Right ventricle myocardium inferior (tissue), 1 donor: ENCODE results near the gene GNPAT. TPM values are rescaled to one million over a fixed set of nuclear protein-coding genes. Genes with fewer than 3 reads are reported as not detected.

Experiments used
- ATAC-seq: fragments of 200-7000 bp; cut with Tn5 transposase; one replicate; pipeline ENCODE4 v1.9.1; 2020; ENCODE audit warnings: mild to moderate bottlenecking, moderate library complexity
- DNase-seq: peaks from one replicate; pipeline ENCODE4 v3.0.0; 2021; ENCODE audit errors: missing footprints
- intact Hi-C: fragments of 100-400 bp; cut with DNase I; formaldehyde crosslinking; loops from one replicate; pipeline ENCODE4 v1.11.0; 2022
- long read RNA-seq: library from polyadenylated mRNA; unstranded; transcript quantifications from one replicate; pipeline ENCODE4 v2.0.0, GENCODE V29; 2021
- total RNA-seq: library from RNA; stranded (reverse); fragmentation: NEBNext Ultra II Directional; extraction: Animal tissue kit (Norgen Biotek cat#: 25700); gene quantifications from one replicate; pipeline ENCODE4 v1.2.1, GENCODE V29; 2021
- donor health status: DM: no; HTN: yes; CAD: no; lungs with severe emphysema.

The GNPAT gene
- total RNA-seq = 59.1 TPM
- long read RNA-seq, transcript GNPAT-201 (16 exons, 2,643 nt) = major isoform, 121 of 138 reads
- long read RNA-seq, partial matches to known transcripts = 3 of 138 reads
- long read RNA-seq, other reads (novel, unspliced or antisense) = 14 of 138 reads

GRCh38 chr1:231240883-231241735, at the start of gene GNPAT:
Gene GNPAT (plus strand): TSS chr1:231241212. CDS start chr1:231241379, 167 bp downstream.
- intact Hi-C loops = loop anchor here (1.0 to 10.0 kb wide), 3 partner anchors 96 to 364 kb away; partner anchors contain the start of genes EGLN1 and EXOC8
- DNase-seq = peak; percentile 96
- ATAC-seq = peak; percentile 98

GRCh38 chr1:231192620-231193163, 48.3 kb upstream of the GNPAT start:
- DNase-seq (peak; percentile 75), ATAC-seq (peak; percentile 88)
- intact Hi-C loops = no loop called here

- no peak for ATAC-seq
- intact Hi-C loops = no loop called here
- DNase-seq = no peak
Observed at GRCh38 chr1:231193710-231194340, 47.2 kb upstream of the GNPAT start.

- DNase-seq (no peak), ATAC-seq (no peak)
- intact Hi-C loops = no loop called here
Observed at GRCh38 chr1:231194476-231194842, 46.6 kb upstream of the GNPAT start.

GRCh38 chr1:231194843-231195516, 46.0 kb upstream of the GNPAT start:
- DNase-seq (no peak), ATAC-seq (no peak)
- intact Hi-C loops = no loop called here

DNA sequence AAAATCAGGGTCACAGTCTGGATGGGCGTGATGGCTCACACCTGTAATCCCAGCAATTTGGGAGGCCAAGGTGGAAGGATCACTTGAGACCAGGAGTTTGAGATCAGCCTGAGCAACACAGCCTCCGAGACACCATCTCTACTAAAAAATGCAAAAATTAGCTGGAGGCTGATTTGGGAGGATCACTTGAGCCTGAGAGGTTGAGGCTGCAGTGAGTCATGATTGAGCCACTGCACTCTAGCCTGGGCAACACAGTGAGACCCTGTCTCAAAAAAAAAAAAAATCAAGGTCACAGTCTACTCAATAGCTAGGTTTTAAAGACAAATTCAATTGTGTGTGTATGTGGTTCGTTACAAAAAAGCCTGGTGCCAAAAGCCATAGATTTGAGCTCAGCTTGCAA, 44.7 kb upstream of the GNPAT start:
- DNase-seq (no peak), ATAC-seq (no peak)
- intact Hi-C loops = no loop called here

- DNase-seq (no peak), ATAC-seq (no peak)
- intact Hi-C loops = no loop called here
Observed at GRCh38 chr1:231196728-231197127, 44.3 kb upstream of the GNPAT start.

DNA sequence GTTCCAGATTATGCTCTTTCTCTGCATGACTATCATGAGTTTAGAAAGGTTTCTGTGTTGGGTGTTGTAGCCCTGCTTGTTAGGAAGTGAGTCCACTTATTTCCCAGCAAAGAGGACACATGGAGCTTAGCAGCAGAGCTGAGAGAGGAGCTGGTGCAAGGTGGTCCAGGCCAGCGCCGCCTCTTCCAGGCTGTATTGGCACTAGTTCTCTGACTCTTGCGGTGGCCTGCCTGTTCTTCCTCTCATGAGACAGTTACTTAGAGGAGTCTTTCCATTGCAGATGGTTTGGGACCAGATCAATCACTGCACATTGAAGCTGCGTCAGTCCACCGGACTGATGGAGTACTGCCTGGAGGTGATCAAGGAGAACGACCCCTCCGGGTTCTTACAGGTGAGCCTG, 41.1 kb upstream of the GNPAT start:
- ATAC-seq = no peak
- intact Hi-C loops = no loop called here

DNA sequence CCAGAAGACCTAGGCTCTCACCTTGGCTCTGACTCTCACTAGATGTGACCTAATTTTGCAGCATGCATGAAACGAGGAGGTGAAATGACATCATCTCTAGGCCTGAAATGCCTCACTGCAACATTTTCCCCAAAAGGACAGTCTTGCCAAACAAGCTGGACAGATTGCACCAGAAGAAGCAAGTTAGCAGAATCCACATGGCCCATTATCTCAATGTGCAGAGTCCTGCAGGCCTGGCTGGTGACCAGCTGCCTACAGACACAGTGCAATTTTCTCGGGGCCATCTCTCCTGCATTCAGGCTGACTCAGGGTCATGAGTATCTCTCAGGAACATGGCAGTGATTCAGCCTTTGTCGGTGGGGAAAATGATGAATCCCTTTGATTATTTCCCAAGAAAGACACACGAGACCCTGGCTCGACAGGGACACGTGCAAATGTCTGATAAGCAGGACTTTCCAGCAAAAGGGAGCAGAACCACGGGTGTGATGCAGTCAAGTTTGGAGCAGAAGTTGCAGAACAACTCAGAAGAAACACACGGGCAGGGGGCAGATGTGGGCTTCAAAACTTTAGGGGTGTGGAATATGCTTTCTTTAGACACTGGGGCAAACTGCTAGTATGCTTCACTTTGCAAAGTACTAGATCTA, 40.5 kb upstream of the GNPAT start:
- DNase-seq (no peak), ATAC-seq (no peak)
- intact Hi-C loops = no loop called here

More for the DNA sequence above, 41.1 kb upstream of the GNPAT start:
- no peak for DNase-seq

DNA sequence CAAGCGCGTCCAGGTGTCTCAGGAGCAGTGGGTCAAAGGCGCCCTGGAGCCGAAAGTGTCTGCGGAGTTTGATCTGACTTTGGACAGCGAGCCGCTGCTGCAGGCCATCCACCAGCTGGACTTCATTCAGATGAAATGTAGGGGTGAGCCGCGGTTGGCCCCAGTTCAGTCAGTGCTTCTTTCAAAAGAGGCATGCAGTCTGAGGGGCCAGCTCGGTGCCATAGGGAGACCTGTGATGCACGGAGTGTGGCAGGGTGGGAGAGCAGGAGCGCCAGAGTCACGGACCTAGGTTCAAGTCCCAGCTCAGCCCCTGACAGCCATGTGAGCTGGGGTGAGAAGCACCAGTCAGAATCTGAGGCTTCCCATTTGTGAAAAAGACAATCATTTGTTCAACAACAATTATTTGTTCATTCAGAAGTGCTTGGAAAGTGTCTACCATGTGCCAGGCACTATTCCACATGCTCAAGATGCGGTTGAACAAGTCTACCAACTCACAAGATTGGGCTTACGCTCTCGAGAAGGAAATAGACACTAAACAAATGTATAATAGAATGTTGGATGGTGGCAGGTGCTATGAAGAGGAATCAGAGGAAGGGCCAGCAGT, 39.5 kb upstream of the GNPAT start:
- DNase-seq = no peak
- intact Hi-C loops = no loop called here
- no peak for ATAC-seq

DNA sequence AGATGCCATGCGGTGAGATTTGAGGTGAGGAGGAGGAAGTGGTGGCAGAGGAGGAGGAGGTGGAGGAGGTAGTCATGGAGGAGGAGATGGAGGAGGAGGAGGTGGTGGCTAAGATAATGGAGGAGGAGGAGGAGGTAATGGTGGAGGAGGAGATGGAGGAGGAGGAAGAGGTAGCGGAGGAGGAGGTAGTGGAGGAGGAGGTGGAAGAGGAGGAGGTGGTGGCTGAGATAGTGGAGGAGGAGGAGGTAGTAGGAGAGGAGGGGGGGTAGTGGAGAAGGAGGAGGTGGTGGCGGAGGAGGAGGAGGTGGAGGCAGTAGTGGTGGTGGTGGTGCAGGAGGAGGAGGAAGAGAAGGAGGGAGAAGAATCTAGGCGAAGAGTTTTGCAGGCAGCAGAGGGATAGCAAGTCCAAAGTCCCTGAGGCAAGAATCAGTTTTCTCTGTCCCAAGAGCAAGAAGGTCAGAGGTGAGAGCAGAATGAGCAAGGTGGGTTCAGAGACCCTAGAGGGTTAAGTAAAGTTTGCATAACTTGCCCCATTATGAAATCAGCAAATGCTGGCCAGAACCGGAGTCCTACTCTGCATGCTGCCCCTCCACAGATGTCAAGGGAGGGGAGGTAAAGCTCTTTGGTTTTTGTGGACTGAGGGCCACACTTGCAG, 38.9 kb upstream of the GNPAT start:
- DNase-seq = no peak
- intact Hi-C loops = no loop called here
- no peak for ATAC-seq

DNA sequence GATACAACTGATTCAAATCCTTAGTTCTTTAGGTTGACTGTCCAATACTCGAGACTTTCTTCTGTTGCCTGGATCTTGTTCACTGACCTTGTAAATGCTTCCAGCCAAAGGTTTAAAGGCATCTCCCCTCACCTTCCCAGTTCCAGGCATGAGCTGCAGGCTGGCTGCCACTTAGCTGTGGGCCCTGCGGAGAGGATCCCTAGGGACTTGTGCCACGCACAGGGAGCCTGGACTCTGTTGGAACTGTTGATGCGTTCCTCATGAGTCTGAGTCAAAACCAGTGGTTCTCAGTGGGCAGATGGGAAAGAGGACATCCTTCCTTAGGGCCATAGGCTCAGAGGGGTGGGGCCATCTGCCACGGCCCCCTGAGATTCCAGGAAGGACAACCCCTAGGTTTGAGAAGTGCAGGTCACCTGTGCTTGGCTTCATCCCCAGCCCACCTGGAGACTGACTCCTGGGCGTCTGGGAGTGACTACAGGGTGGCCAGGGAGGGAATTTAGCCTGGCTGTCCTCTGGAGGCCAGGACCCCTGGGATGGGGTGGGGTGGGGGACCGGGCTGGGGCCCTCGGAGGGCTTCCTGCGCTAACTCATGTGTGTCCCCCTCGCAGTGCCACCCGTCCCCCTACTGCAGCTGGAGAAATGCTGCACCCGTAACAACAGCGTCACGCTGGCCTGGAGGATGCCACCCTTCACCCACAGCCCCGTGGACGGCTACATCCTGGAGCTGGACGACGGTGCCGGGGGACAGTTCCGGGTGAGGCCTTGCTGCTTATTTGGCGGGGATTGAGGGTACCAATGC, 37.6 kb upstream of the GNPAT start:
- ATAC-seq (no peak), DNase-seq (no peak)
- intact Hi-C loops = no loop called here

GRCh38 chr1:231206856-231207255, 34.2 kb upstream of the GNPAT start:
- ATAC-seq (peak; percentile 22), DNase-seq (no peak)
- intact Hi-C loops = no loop called here

- ATAC-seq (no peak), DNase-seq (no peak)
- intact Hi-C loops = no loop called here
Observed at GRCh38 chr1:231207437-231207836, 33.6 kb upstream of the GNPAT start.

GRCh38 chr1:231208980-231209379, 32.0 kb upstream of the GNPAT start:
- ATAC-seq (no peak), DNase-seq (no peak)
- intact Hi-C loops = no loop called here

- intact Hi-C loops = no loop called here
- DNase-seq = no peak
- no peak for ATAC-seq
Observed at GRCh38 chr1:231209531-231209930, 31.5 kb upstream of the GNPAT start.

GRCh38 chr1:231210126-231210525, 30.9 kb upstream of the GNPAT start:
- DNase-seq (no peak), ATAC-seq (no peak)
- intact Hi-C loops = loop anchor here (2.0 to 5.0 kb wide), 4 partner anchors 231 to 411 kb away; partner anchors contain the start of genes ARV1 and TTC13
